Left ventricle myocardium superior (tissue), 1 donor: Measurements from ENCODE around the gene NFIA. TPM values are rescaled to one million over a fixed set of nuclear protein-coding genes. Genes with fewer than 3 reads are reported as not detected.

Experiments used
- ATAC-seq: fragments of 200-7000 bp; cut with Tn5 transposase; one replicate; pipeline ENCODE4 v1.9.1; 2020; ENCODE audit warnings: mild to moderate bottlenecking, moderate library complexity
- DNase-seq: peaks from one replicate; pipeline ENCODE4 v3.0.0-alpha.2; 2020
- intact Hi-C: fragments of 100-400 bp; cut with micrococcal nuclease; formaldehyde crosslinking; loops from one replicate; pipeline ENCODE4 v1.11.0; 2022
- total RNA-seq: library from RNA; stranded (reverse); fragmentation: NEBNext Ultra II Directional; extraction: Animal tissue kit (Norgen Biotek cat#: 25700); gene quantifications from one replicate; pipeline ENCODE4 v1.2.1, GENCODE V29; 2021
- donor health status: DM: no; HTN: yes; CAD: no; lungs with severe emphysema.

The NFIA gene
- total RNA-seq, 1 donor from 2014 or later, result 102 TPM

- intact Hi-C loops, result no loop called here
- ATAC-seq (peak; percentile 69), DNase-seq (no peak)
Observed at GRCh38 chr1:61157468-61157987, 75.2 kb downstream of the NFIA start.

GRCh38 chr1:61158591-61158990 lies 76.2 kb downstream of the NFIA start:
- DNase-seq (no peak), ATAC-seq (no peak)
- intact Hi-C loops, result no loop called here

- intact Hi-C loops, result no loop called here
- no peak for ATAC-seq
- DNase-seq, result no peak
Observed at GRCh38 chr1:61160526-61160925, 78.2 kb downstream of the NFIA start.

GRCh38 chr1:61162520-61163258 lies 80.3 kb downstream of the NFIA start:
- peak; percentile 21 for ATAC-seq
- DNase-seq, result no peak
- intact Hi-C loops, result no loop called here

GRCh38 chr1:61163355-61163754 lies 81.0 kb downstream of the NFIA start:
- ATAC-seq, result no peak
- intact Hi-C loops, result no loop called here

GRCh38 chr1:61165402-61165801 lies 83.0 kb downstream of the NFIA start:
- DNase-seq (no peak), ATAC-seq (no peak)
- intact Hi-C loops, result no loop called here

More at GRCh38 chr1:61163355-61163754, 81.0 kb downstream of the NFIA start:
- no peak for DNase-seq

- DNase-seq, result no peak
- ATAC-seq, result no peak
- intact Hi-C loops, result no loop called here
Observed at GRCh38 chr1:61167309-61167708, 84.9 kb downstream of the NFIA start.

GRCh38 chr1:61169045-61169444 lies 86.7 kb downstream of the NFIA start:
- intact Hi-C loops, result no loop called here
- ATAC-seq (no peak), DNase-seq (no peak)

GRCh38 chr1:61169634-61170033 lies 87.3 kb downstream of the NFIA start:
- no peak for DNase-seq
- no peak for ATAC-seq
- intact Hi-C loops, result loop anchor here (10.0 kb wide), 1 partner anchor 75 kb away; no protein-coding TSS in a partner anchor

GRCh38 chr1:61170328-61171238 lies 88.2 kb downstream of the NFIA start:
- no peak for DNase-seq
- peak; percentile 44 for ATAC-seq
- intact Hi-C loops, result loop anchor here (10.0 kb wide), 1 partner anchor 76 kb away; no protein-coding TSS in a partner anchor

- ATAC-seq (no peak), DNase-seq (no peak)
- intact Hi-C loops, result loop anchor here (10.0 kb wide), 1 partner anchor 77 kb away; no protein-coding TSS in a partner anchor
Observed at GRCh38 chr1:61171346-61171745, 89.0 kb downstream of the NFIA start.

- intact Hi-C loops, result loop anchor here (10.0 kb wide), 1 partner anchor 77 kb away; no protein-coding TSS in a partner anchor
- DNase-seq, result no peak
- ATAC-seq, result no peak
Observed at GRCh38 chr1:61171974-61172373, 89.6 kb downstream of the NFIA start.

- ATAC-seq, result peak; percentile 61
- peak; percentile 71 for DNase-seq
- intact Hi-C loops, result loop anchor here (10.0 kb wide), 1 partner anchor 78 kb away; no protein-coding TSS in a partner anchor
Observed at GRCh38 chr1:61173118-61173517, 90.8 kb downstream of the NFIA start.

- intact Hi-C loops, result loop anchor here (10.0 kb wide), 1 partner anchor 79 kb away; no protein-coding TSS in a partner anchor
- ATAC-seq (peak; percentile 69), DNase-seq (no peak)
Observed at GRCh38 chr1:61174060-61174795, 91.9 kb downstream of the NFIA start.

GRCh38 chr1:61175976-61176375 lies 93.6 kb downstream of the NFIA start:
- intact Hi-C loops, result loop anchor here (10.0 kb wide), 1 partner anchor 81 kb away; no protein-coding TSS in a partner anchor
- ATAC-seq (peak; percentile 18), DNase-seq (no peak)

- intact Hi-C loops, result no loop called here
- DNase-seq, result no peak
- ATAC-seq, result no peak
Observed at GRCh38 chr1:61181067-61182038, 99.0 kb downstream of the NFIA start.

- intact Hi-C loops, result no loop called here
- ATAC-seq (peak; percentile 41), DNase-seq (no peak)
Observed at GRCh38 chr1:61182049-61182448, 99.7 kb downstream of the NFIA start.

- intact Hi-C loops, result no loop called here
- DNase-seq (no peak), ATAC-seq (no peak)
Observed at GRCh38 chr1:61182480-61182879, 100.1 kb downstream of the NFIA start.
